H9 (cell line): ENCODE measurements around the gene FRK. TPM values are rescaled to one million over a fixed set of nuclear protein-coding genes. Genes with fewer than 3 reads are reported as not detected.

Source experiments
- DNase-seq: peaks from one replicate; pipeline ENCODE4 v3.0.0-alpha.2; 2017
- H2AFZ ChIP-seq: one replicate; pipeline ENCODE4 v1.6.1; 2013; ENCODE audit warnings: mild to moderate bottlenecking, low read length, control low read depth, moderate library complexity
- H2AK5ac ChIP-seq: 2 replicates; pipeline ENCODE4 v1.6.1; 2013; ENCODE audit warnings: low read length, control low read depth, mixed read lengths; ENCODE audit not compliant: insufficient read length
- H2BK120ac ChIP-seq: one replicate; pipeline ENCODE4 v1.6.1; 2013; ENCODE audit warnings: low read depth, mild to moderate bottlenecking, low read length, control low read depth, inconsistent platforms; ENCODE audit not compliant: poor library complexity, severe bottlenecking
- H2BK12ac ChIP-seq: 2 replicates; pipeline ENCODE4 v1.6.1; 2013; ENCODE audit warnings: low read length, control low read depth, mixed read lengths, low read depth; ENCODE audit not compliant: insufficient read length
- H2BK15ac ChIP-seq: 2 replicates; pipeline ENCODE4 v1.6.1; 2013; ENCODE audit warnings: low read depth, low read length, control low read depth
- H2BK20ac ChIP-seq: one replicate; pipeline ENCODE4 v1.6.1; 2013; ENCODE audit warnings: low read depth, mild to moderate bottlenecking, low read length, control low read depth, inconsistent platforms; ENCODE audit not compliant: poor library complexity, severe bottlenecking
- H2BK5ac ChIP-seq: 2 replicates; pipeline ENCODE4 v1.6.1; 2013; ENCODE audit warnings: low read length, control low read depth, mixed read lengths; ENCODE audit not compliant: insufficient read length
- H3K14ac ChIP-seq: 2 replicates; pipeline ENCODE4 v1.6.1; 2013; ENCODE audit warnings: low read length, control low read depth; ENCODE audit not compliant: insufficient read depth
- H3K18ac ChIP-seq: 2 replicates; pipeline ENCODE4 v1.6.1; 2013; ENCODE audit warnings: low read depth, mild to moderate bottlenecking, mixed read lengths, low read length, control low read depth; ENCODE audit not compliant: insufficient read length
- H3K23ac ChIP-seq: 2 replicates; pipeline ENCODE4 v1.6.1; 2013; ENCODE audit warnings: low read length, control low read depth, mixed read lengths, low read depth; ENCODE audit not compliant: insufficient read length
- H3K23me2 ChIP-seq: 2 replicates; pipeline ENCODE4 v1.6.1; 2013; ENCODE audit warnings: low read depth, mild to moderate bottlenecking, mixed read lengths, low read length, control low read depth; ENCODE audit not compliant: insufficient read length, poor library complexity, severe bottlenecking
- H3K27ac ChIP-seq: 2 replicates; pipeline ENCODE4 v1.5.1; 2013; ENCODE audit warnings: low read length, control low read depth, mixed read lengths, low read depth; ENCODE audit not compliant: insufficient read length
- H3K27me3 ChIP-seq: 2 replicates; pipeline ENCODE4 v1.6.1; 2013; ENCODE audit warnings: low read length, control low read depth, inconsistent platforms; ENCODE audit not compliant: insufficient read depth
- H3K4ac ChIP-seq: 2 replicates; pipeline ENCODE4 v1.6.1; 2013; ENCODE audit warnings: low read depth, mild to moderate bottlenecking, control low read depth, inconsistent platforms, low read length, moderate library complexity
- H3K4me1 ChIP-seq: 2 replicates; pipeline ENCODE4 v1.6.1; 2013; ENCODE audit warnings: low read length, control low read depth, inconsistent platforms; ENCODE audit not compliant: insufficient read depth
- H3K4me2 ChIP-seq: 2 replicates; pipeline ENCODE4 v1.6.1; 2013; ENCODE audit warnings: low read length, control low read depth, mixed read lengths; ENCODE audit not compliant: insufficient read length, insufficient read depth
- H3K56ac ChIP-seq: 2 replicates; pipeline ENCODE4 v1.6.1; 2013; ENCODE audit warnings: low read depth, mild to moderate bottlenecking, mixed read lengths, low read length, control low read depth; ENCODE audit not compliant: insufficient read length
- H3K79me1 ChIP-seq: 2 replicates; pipeline ENCODE4 v1.6.1; 2013; ENCODE audit warnings: low read depth, mild to moderate bottlenecking, moderate library complexity, low read length, control low read depth, inconsistent platforms; ENCODE audit not compliant: insufficient read depth, poor library complexity, severe bottlenecking
- H3K79me2 ChIP-seq: 2 replicates; pipeline ENCODE4 v1.6.1; 2013; ENCODE audit warnings: low read length, control low read depth, inconsistent platforms; ENCODE audit not compliant: insufficient read depth
- H3K9ac ChIP-seq: 2 replicates; pipeline ENCODE4 v1.6.1; 2013; ENCODE audit warnings: low read length, control low read depth, mixed read lengths; ENCODE audit not compliant: insufficient read length; ENCODE audit errors: extremely low read depth
- H3K9me3 ChIP-seq: one replicate; pipeline ENCODE4 v1.6.1; 2013; ENCODE audit warnings: low read depth, low read length, inconsistent platforms; ENCODE audit not compliant: control insufficient read depth
- H3T11ph ChIP-seq: one replicate; pipeline ENCODE4 v1.6.1; 2013; ENCODE audit warnings: mild to moderate bottlenecking, low read length, control low read depth, inconsistent platforms
- H4K20me1 ChIP-seq: one replicate; pipeline ENCODE4 v1.6.1; 2013; ENCODE audit not compliant: control insufficient read depth, insufficient read length, insufficient read depth
- H4K5ac ChIP-seq: 2 replicates; pipeline ENCODE4 v1.6.1; 2013; ENCODE audit warnings: low read depth, mild to moderate bottlenecking, mixed read lengths, low read length, control low read depth; ENCODE audit not compliant: insufficient read length
- H4K8ac ChIP-seq: replicated peaks from 2 replicates; pipeline ENCODE4 v1.6.1; 2013; ENCODE audit warnings: low read length, control low read depth, mixed read lengths, low read depth; ENCODE audit not compliant: insufficient read length
- H4K91ac ChIP-seq: 2 replicates; pipeline ENCODE4 v1.6.1; 2013; ENCODE audit warnings: low read depth, mild to moderate bottlenecking, moderate library complexity, mixed read lengths, low read length, control low read depth; ENCODE audit not compliant: insufficient read length
- H3K27ac Mint-ChIP-seq, 3 experiments: 2 replicates in 2 of 3; 3 replicates in 1 of 3; pipeline ENCODE4 v1.8.0; 2020 to 2021; ENCODE audit warnings: mixed read lengths in 3 of 3, mild to moderate bottlenecking in 1 of 3, moderate library complexity in 1 of 3
- H3K27me3 Mint-ChIP-seq: 2 replicates; pipeline ENCODE4 v1.8.0; 2021; ENCODE audit warnings: low read depth, mild to moderate bottlenecking, moderate library complexity, mixed read lengths
- H3K36me3 Mint-ChIP-seq, 3 experiments: 2 replicates in 2 of 3; 3 replicates in 1 of 3; pipeline ENCODE4 v1.8.0; 2020 to 2021; ENCODE audit warnings: low read depth in 3 of 3, mixed read lengths in 3 of 3; ENCODE audit not compliant: insufficient read depth in 1 of 3
- H3K4me1 Mint-ChIP-seq, 2 experiments: 2 replicates each; pipeline ENCODE4 v1.8.0; 2020; ENCODE audit warnings: mixed read lengths in 2 of 2
- H3K4me3 Mint-ChIP-seq, 2 experiments: 2 replicates in 1 of 2; 3 replicates in 1 of 2; pipeline ENCODE4 v1.8.0; 2020 to 2021; ENCODE audit warnings: mild to moderate bottlenecking in 2 of 2, mixed read lengths in 2 of 2, moderate library complexity in 1 of 2
- H3K9me3 Mint-ChIP-seq, 2 experiments: 2 replicates in 1 of 2; 3 replicates in 1 of 2; pipeline ENCODE4 v1.8.0; 2020; ENCODE audit warnings: mild to moderate bottlenecking in 2 of 2, mixed read lengths in 2 of 2, moderate library complexity in 1 of 2
- CTCF ChIP-seq: fragments of 200-600 bp; sonication (generic); conservative IDR thresholded peaks from 3 replicates; pipeline ENCODE4 v1.8.0; 2021; ENCODE audit warnings: antibody characterized with exemption, mild to moderate bottlenecking
- total RNA-seq: library from RNA; stranded (reverse); gene quantifications from 2 replicates; pipeline ENCODE4 v1.2.1, GENCODE V29; 2021

The FRK gene
- total RNA-seq, 1 experiment from 2014 or later, result 0.15 TPM

GRCh38 chr6:115948751-115949150 is 111.9 kb downstream of the FRK start:
- Histone ChIP-seq H4K8ac (no peak overlapping the region), H2BK120ac (no peak overlapping the region), H3K9ac (no peak overlapping the region), H3K18ac (no peak overlapping the region), H3K56ac (no peak overlapping the region), H4K5ac (no peak overlapping the region), H3K27me3 (no peaks in the 10 kb centered on the region), H2BK15ac (no peak overlapping the region), H2AK5ac (no peak overlapping the region), H2AFZ (no peak overlapping the region), H3K23me2 (no peaks in the 10 kb centered on the region), H2BK20ac (no peak overlapping the region), H3K23ac (no peak overlapping the region), H2BK12ac (no peak overlapping the region), H3K79me2 (no peaks in the 10 kb centered on the region), H3K27ac (no peak overlapping the region), H3T11ph (no peak overlapping the region), H3K4me2 (no peak overlapping the region), H2BK5ac (no peak overlapping the region), H3K4ac (no peak overlapping the region), H3K9me3 (no peaks in the 10 kb centered on the region), H4K20me1 (no peaks in the 10 kb centered on the region), H3K14ac (no peak overlapping the region), H3K4me1 (no peaks in the 10 kb centered on the region), H3K79me1 (no peaks in the 10 kb centered on the region), H4K91ac (no peak overlapping the region)
- H3K27me3 Mint-ChIP-seq, result no peaks in the 10 kb centered on the region
- no peak for TF ChIP-seq CTCF
- no peak overlapping the region for H3K27ac Mint-ChIP-seq
- peaks cover 0 to 2% (median 0%) of the 10 kb centered on the region in 3 experiments; a peak in 2 of 7 replicates for H3K36me3 Mint-ChIP-seq
- H3K4me3 Mint-ChIP-seq, result no peak overlapping the region
- peaks cover 7 to 9% of the 10 kb centered on the region in 2 experiments for H3K9me3 Mint-ChIP-seq
- DNase-seq, result no peak
- H3K4me1 Mint-ChIP-seq, result no peaks in the 10 kb centered on the region
